ENCODE data around the gene OARD1.
"Not testable (repeated sequence)": the region's sequence is repeated elsewhere in the genome, so short reads cannot be mapped to it uniquely, and the experiment has no call there.

Gene OARD1

DNA sequence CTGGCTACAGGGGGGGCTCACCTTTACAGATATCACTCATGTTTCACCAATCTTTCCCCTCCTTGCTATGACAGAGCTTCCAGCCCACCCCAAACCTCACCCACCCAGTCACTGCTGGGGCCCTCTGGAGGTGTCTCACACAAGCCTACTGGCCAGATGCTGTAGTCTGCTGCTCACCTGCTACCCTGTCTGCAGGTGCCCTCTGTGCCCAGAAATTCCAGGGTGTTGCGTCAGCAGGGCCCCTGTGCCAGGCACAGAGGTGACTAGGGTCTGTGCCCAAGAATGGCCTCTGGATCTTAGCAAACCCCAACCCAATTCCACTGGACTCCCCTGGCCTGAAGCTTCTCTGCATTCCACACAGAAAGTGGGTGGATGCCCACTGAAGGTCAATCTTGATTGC lies 54.5 kb downstream of the OARD1 start:
- DNase-seq (ENCODE audit: low read depth), result no peak
- H3K4me3 ChIP-seq (replicated peaks; ENCODE audit: low read depth, low read length), result no peak overlapping the region
- TF ChIP-seq, protein P1, sequence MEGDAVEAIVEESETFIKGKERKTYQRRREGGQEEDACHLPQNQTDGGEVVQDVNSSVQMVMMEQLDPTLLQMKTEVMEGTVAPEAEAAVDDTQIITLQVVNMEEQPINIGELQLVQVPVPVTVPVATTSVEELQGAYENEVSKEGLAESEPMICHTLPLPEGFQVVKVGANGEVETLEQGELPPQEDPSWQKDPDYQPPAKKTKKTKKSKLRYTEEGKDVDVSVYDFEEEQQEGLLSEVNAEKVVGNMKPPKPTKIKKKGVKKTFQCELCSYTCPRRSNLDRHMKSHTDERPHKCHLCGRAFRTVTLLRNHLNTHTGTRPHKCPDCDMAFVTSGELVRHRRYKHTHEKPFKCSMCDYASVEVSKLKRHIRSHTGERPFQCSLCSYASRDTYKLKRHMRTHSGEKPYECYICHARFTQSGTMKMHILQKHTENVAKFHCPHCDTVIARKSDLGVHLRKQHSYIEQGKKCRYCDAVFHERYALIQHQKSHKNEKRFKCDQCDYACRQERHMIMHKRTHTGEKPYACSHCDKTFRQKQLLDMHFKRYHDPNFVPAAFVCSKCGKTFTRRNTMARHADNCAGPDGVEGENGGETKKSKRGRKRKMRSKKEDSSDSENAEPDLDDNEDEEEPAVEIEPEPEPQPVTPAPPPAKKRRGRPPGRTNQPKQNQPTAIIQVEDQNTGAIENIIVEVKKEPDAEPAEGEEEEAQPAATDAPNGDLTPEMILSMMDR (IDR thresholded peaks at IDR 0.05; ENCODE audit: low read length, missing control alignments), result no peak

DNA sequence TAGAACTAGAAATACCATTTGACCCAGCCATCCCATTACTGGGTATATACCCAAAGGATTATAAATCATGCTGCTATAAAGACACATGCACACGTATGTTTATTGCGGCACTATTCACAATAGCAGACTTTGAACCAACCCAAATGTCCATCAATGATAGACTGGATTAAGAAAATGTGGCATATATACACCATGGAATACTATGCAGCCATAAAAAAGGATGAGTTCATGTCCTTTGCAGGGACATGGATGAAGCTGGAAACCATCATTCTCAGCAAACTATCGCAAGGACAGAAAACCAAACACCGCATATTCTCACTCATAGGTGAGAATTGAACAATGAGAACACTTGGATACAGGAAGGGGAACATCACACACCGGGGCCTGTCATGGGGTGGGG lies 56.3 kb downstream of the OARD1 start:
- not testable (repeated sequence) for H3K4me3 ChIP-seq (replicated peaks; ENCODE audit: low read depth, low read length); DNase-seq (ENCODE audit: low read depth)

DNA sequence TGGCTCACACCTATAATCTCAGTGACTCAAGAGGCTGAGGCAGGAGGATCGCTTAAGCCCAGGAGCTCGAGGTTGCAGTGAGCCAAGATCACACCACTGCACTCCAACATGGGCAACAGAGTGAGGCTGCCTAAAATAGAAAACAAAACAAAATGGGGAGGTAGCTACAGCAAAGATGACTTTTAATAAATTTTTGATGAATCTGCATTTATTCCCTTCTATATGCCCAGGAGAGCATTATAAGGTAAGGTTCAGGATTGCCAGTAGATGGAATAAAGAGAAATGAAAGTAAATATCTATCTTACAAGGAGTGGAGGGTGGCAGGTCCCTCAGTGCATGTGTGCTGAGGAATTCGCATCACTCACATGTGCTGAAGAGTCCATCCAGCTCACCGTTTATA lies 57.4 kb downstream of the OARD1 start:
- no peak overlapping the region for H3K4me3 ChIP-seq (replicated peaks; ENCODE audit: low read depth, low read length)
- no peak for DNase-seq (ENCODE audit: low read depth)
- TF ChIP-seq, protein P1 (IDR thresholded peaks at IDR 0.05; ENCODE audit: low read length, missing control alignments), result no peak
